IMR-90 (cell line): ENCODE data around the gene PIGA. TPM values are rescaled to one million over a fixed set of nuclear protein-coding genes. Genes with fewer than 3 reads are reported as not detected.

Experiments
- ATAC-seq: fragments of 200-7000 bp; cut with Tn5 transposase; 2 replicates; pipeline ENCODE4 v1.9.1; 2020; ENCODE audit warnings: low read depth, mild to moderate bottlenecking, moderate library complexity
- BruUV-seq: library from RNA; stranded (reverse); fragments of 400-500 nt; replicated peaks from 2 replicates; lab custom pipeline; 2021; lab: Mats Ljungman, UMichigan
- CTCF ChIA-PET: fragments of 300-600 bp; formaldehyde crosslinking; extraction: SDS; loops from one replicate; lab custom pipeline; 2021; ENCODE audit warnings: antibody characterized with exemption; lab: Yijun Ruan, JAX
- POLR2A ChIA-PET: fragments of 300-600 bp; sonication (Branson Sonifier 250); formaldehyde crosslinking; loops from one replicate; lab custom pipeline; 2022; ENCODE audit warnings: antibody characterized with exemption; ENCODE audit not compliant: unreplicated experiment; lab: Charles Lee
- DNase-seq: peaks from one replicate; pipeline ENCODE4 v3.0.0; 2013
- H2AFZ ChIP-seq: replicated peaks from 2 replicates; pipeline ENCODE3; 2013; ENCODE audit warnings: low read length, mild to moderate bottlenecking; ENCODE audit not compliant: poor library complexity
- H2AK5ac ChIP-seq: 2 replicates; pipeline ENCODE4 v1.6.1; 2013; ENCODE audit warnings: low read depth, low read length, inconsistent platforms
- H2AK9ac ChIP-seq: replicated peaks from 2 replicates; pipeline ENCODE3; 2013; ENCODE audit warnings: mild to moderate bottlenecking, low read depth, low read length, moderate library complexity; ENCODE audit not compliant: poor library complexity
- H2BK120ac ChIP-seq: 2 replicates; pipeline ENCODE4 v1.6.1; 2013; ENCODE audit warnings: low read depth, low read length, inconsistent platforms
- H2BK15ac ChIP-seq: 3 replicates; pipeline ENCODE4 v1.6.1; 2013; ENCODE audit warnings: low read depth, low read length, inconsistent platforms
- H2BK20ac ChIP-seq: 2 replicates; pipeline ENCODE4 v1.6.1; 2013; ENCODE audit warnings: low read depth, mild to moderate bottlenecking, inconsistent platforms, low read length, moderate library complexity
- H2BK5ac ChIP-seq: 2 replicates; pipeline ENCODE4 v1.6.1; 2013; ENCODE audit warnings: mild to moderate bottlenecking, low read depth, low read length, inconsistent platforms; ENCODE audit not compliant: poor library complexity, severe bottlenecking
- H3K14ac ChIP-seq: replicated peaks from 2 replicates; pipeline ENCODE4 v1.6.1; 2013; ENCODE audit warnings: low read depth, low read length, inconsistent platforms
- H3K18ac ChIP-seq: 2 replicates; pipeline ENCODE4 v1.6.1; 2013; ENCODE audit warnings: low read depth, low read length, control low read depth
- H3K23ac ChIP-seq: 2 replicates; pipeline ENCODE4 v1.6.1; 2013; ENCODE audit warnings: low read depth, low read length, inconsistent platforms
- H3K27ac ChIP-seq: 2 replicates; pipeline ENCODE4 v1.5.1; 2013; ENCODE audit warnings: mild to moderate bottlenecking, control low read depth, low read length; ENCODE audit not compliant: insufficient read depth
- H3K27me3 ChIP-seq: 2 replicates; pipeline ENCODE4 v1.6.1; 2013; ENCODE audit warnings: low read length; ENCODE audit not compliant: control insufficient read depth, insufficient read depth
- H3K36me3 ChIP-seq: 2 replicates; pipeline ENCODE4 v1.6.1; 2013; ENCODE audit warnings: low read length, mixed read lengths; ENCODE audit not compliant: control insufficient read depth, insufficient read depth
- H3K4ac ChIP-seq: 2 replicates; pipeline ENCODE4 v1.6.1; 2013; ENCODE audit warnings: low read depth, low read length, inconsistent platforms
- H3K4me1 ChIP-seq: 2 replicates; pipeline ENCODE4 v1.6.1; 2013; ENCODE audit warnings: low read length, mixed read lengths; ENCODE audit not compliant: control insufficient read depth, insufficient read depth
- H3K4me2 ChIP-seq: 2 replicates; pipeline ENCODE4 v1.6.1; 2013; ENCODE audit warnings: low read depth, mild to moderate bottlenecking, control low read depth, low read length, moderate library complexity
- H3K4me3 ChIP-seq: 2 replicates; pipeline ENCODE4 v1.5.1; 2013; ENCODE audit warnings: low read depth, mild to moderate bottlenecking, control low read depth, low read length, moderate library complexity; ENCODE audit not compliant: insufficient read depth
- H3K56ac ChIP-seq: 2 replicates; pipeline ENCODE4 v1.6.1; 2013; ENCODE audit warnings: low read length, inconsistent platforms; ENCODE audit not compliant: insufficient read depth; ENCODE audit errors: extremely low read depth
- H3K79me1 ChIP-seq, 2 experiments: 2 replicates each; pipeline ENCODE4 v1.6.1; 2013; ENCODE audit warnings: low read length in 2 of 2, inconsistent platforms in 1 of 2, low read depth in 1 of 2
- H3K9ac ChIP-seq: 2 replicates; pipeline ENCODE4 v1.6.1; 2013; ENCODE audit warnings: low read depth, low read length, control low read depth
- H3K9me1 ChIP-seq: 2 replicates; pipeline ENCODE4 v1.6.1; 2013; ENCODE audit warnings: low read length, inconsistent platforms; ENCODE audit not compliant: insufficient read depth
- H3K9me3 ChIP-seq: 2 replicates; pipeline ENCODE4 v1.6.1; 2013; ENCODE audit warnings: low read length; ENCODE audit not compliant: control insufficient read depth, insufficient read depth
- H4K20me1 ChIP-seq: 2 replicates; pipeline ENCODE4 v1.6.1; 2013; ENCODE audit warnings: low read length, inconsistent platforms; ENCODE audit not compliant: insufficient read depth
- H4K5ac ChIP-seq: 2 replicates; pipeline ENCODE4 v1.6.1; 2013; ENCODE audit warnings: mild to moderate bottlenecking, low read depth, low read length, control low read depth
- H4K8ac ChIP-seq, 2 experiments: 2 replicates each; pipeline ENCODE4 v1.6.1; 2013; ENCODE audit warnings: low read depth in 2 of 2, low read length in 2 of 2, control low read depth in 1 of 2, inconsistent platforms in 1 of 2
- H4K91ac ChIP-seq: 2 replicates; pipeline ENCODE4 v1.6.1; 2013; ENCODE audit warnings: low read depth, low read length, inconsistent platforms; ENCODE audit not compliant: insufficient read depth
- BHLHE40 ChIP-seq: fragments of 150-350 bp; IDR thresholded peaks from 2 replicates; pipeline ENCODE4 v1.6.1; 2016; ENCODE audit warnings: mild to moderate bottlenecking, low read depth, low read length
- CTCF ChIP-seq: conservative IDR thresholded peaks from 2 replicates; pipeline ENCODE4 v1.5.1; 2012; ENCODE audit warnings: mild to moderate bottlenecking, low read depth, low read length, improper control_type of control experiment
- ELK1 ChIP-seq: fragments of 150-350 bp; IDR thresholded peaks from 2 replicates; pipeline ENCODE4 v1.6.1; 2016; ENCODE audit warnings: low read depth, mild to moderate bottlenecking, low read length, moderate library complexity, borderline replicate concordance
- FOS ChIP-seq: fragments of 150-350 bp; IDR thresholded peaks from 2 replicates; pipeline ENCODE4 v1.6.1; 2016; ENCODE audit warnings: low read depth, low read length
- MAFK ChIP-seq: IDR thresholded peaks from 2 replicates; pipeline ENCODE4 v1.6.1; 2012; ENCODE audit warnings: low read depth, low read length, improper control_type of control experiment
- MXI1 ChIP-seq: IDR thresholded peaks from 2 replicates; pipeline ENCODE4 v1.6.1; 2012; ENCODE audit warnings: low read depth, mild to moderate bottlenecking, low read length, moderate library complexity, borderline replicate concordance
- NFE2L2 ChIP-seq: fragments of 150-350 bp; IDR thresholded peaks from 2 replicates; pipeline ENCODE4 v1.6.1; 2016; ENCODE audit warnings: low read depth, mild to moderate bottlenecking, low read length
- POLR2A ChIP-seq: IDR thresholded peaks from 2 replicates; pipeline ENCODE4 v1.6.1; 2012; ENCODE audit warnings: mild to moderate bottlenecking, low read depth, low read length
- RAD21 ChIP-seq: IDR thresholded peaks from 2 replicates; pipeline ENCODE4 v1.6.1; 2012; ENCODE audit warnings: low read length, improper control_type of control experiment
- RCOR1 ChIP-seq: IDR thresholded peaks from 2 replicates; pipeline ENCODE4 v1.6.1; 2012; ENCODE audit warnings: mild to moderate bottlenecking, low read length, improper control_type of control experiment; ENCODE audit not compliant: insufficient replicate concordance
- RFX5 ChIP-seq: IDR thresholded peaks from 2 replicates; pipeline ENCODE4 v1.8.0; 2012; ENCODE audit warnings: low read depth, mild to moderate bottlenecking, low read length, moderate library complexity
- WGBS, 2 experiments: methylation state at CpG; one replicate each; pipeline versions ENCODE4 v1.1.5 to v1.1.7; 2013; ENCODE audit warnings: missing lambda C conversion rate in 2 of 2; ENCODE audit not compliant: insufficient read length in 1 of 2; ENCODE audit errors: extremely low coverage in 2 of 2; 5-methylcytosine and 5-hydroxymethylcytosine counted together
- dilution Hi-C: fragments of 300-500 bp; cut with HindIII; formaldehyde crosslinking; loops from one replicate; pipeline ENCODE4 v1.14.3; 2018; ENCODE audit warnings: low sequenced_read_pairs; ENCODE audit not compliant: unreplicated experiment
- in situ Hi-C: fragments of 300-500 bp; cut with MboI; formaldehyde crosslinking; loops from 3 replicates; pipeline ENCODE4 v1.14.3; 2019; ENCODE audit warnings: low sequenced_read_pairs, inconsistent platforms, mixed read lengths
- intact Hi-C: fragments of 100-400 bp; cut with micrococcal nuclease; formaldehyde crosslinking; loops from 2 replicates; pipeline ENCODE4 v1.10.0; 2022
- polyA plus RNA-seq, 3 experiments: library from polyadenylated mRNA; depleted of rRNA; stranded (reverse); fragments of >200 nt; gene quantifications; 2 replicates each; pipeline ENCODE4 v1.2.3, GENCODE V29; 2012; ENCODE audit warnings: low replicate concordance in 1 of 3
- total RNA-seq: library from RNA; depleted of rRNA; stranded (reverse); fragments of >200 nt; gene quantifications from 2 replicates; pipeline ENCODE4 v1.2.3, GENCODE V29; 2012

The PIGA gene
- total and polyA plus RNA-seq, 2 of the 4 experiments (the other 2 are of a cell fraction): 3.4 to 9.1 TPM

GRCh38 chrX:15373976-15374375 is 38.7 kb upstream of the PIGA start:
- no peak overlapping the region for H3K14ac ChIP-seq
- intact Hi-C loops: no loop called here
- WGBS, 2 experiments: no CpG with 5 or more reads among the region's 3 CpGs
- no peak overlapping the region for H2AFZ ChIP-seq
- no peak overlapping the region for H3K4ac ChIP-seq
- H3K79me1 ChIP-seq: no peaks in the 10 kb centered on the region
- H3K4me1 ChIP-seq: peaks cover 1% of the 10 kb centered on the region; the same call in 1 of the 2 replicates
- no TSS peak for BruUV-seq
- H3K36me3 ChIP-seq: no peaks in the 10 kb centered on the region
- H3K23ac ChIP-seq: no peak overlapping the region
- no peak overlapping the region for H4K91ac ChIP-seq
- H2BK120ac ChIP-seq: no peak overlapping the region
- H3K9me1 ChIP-seq: no peaks in the 10 kb centered on the region
- in situ Hi-C loops: no loop called here
- no peak overlapping the region; the same call in 1 of the 2 replicates for H4K5ac ChIP-seq
- dilution Hi-C loops: no loop called here
- no peak overlapping the region for H4K8ac ChIP-seq
- ChIA-PET POLR2A (no interaction called here), CTCF (interaction anchor here (1.0 to 1.3 kb wide), 2 partner anchors 10 to 25 kb away, joined by 3 read pairs; no protein-coding TSS in a partner anchor)
- H3K9ac ChIP-seq: no peak overlapping the region
- no peak overlapping the region for H3K4me2 ChIP-seq
- peak overlapping the region; percentile 50; the same call in 1 of the 2 replicates for H3K27ac ChIP-seq
- H2BK15ac ChIP-seq: no peak overlapping the region
- TF ChIP-seq MAFK: no peak
- no peak for TF ChIP-seq RFX5
- no peak for TF ChIP-seq ELK1
- TF ChIP-seq RAD21: no peak
- TF ChIP-seq RCOR1: no peak
- no peak for TF ChIP-seq NFE2L2
- TF ChIP-seq POLR2A: no peak
- TF ChIP-seq MXI1: no peak
- TF ChIP-seq FOS: no peak
- no peak for TF ChIP-seq BHLHE40
- no peak for TF ChIP-seq CTCF
- no peak overlapping the region for H3K4me3 ChIP-seq
- H2BK5ac ChIP-seq: no peak overlapping the region
- H3K18ac ChIP-seq: no peak overlapping the region; the same call in 1 of the 2 replicates
- DNase-seq (peak; percentile 38), ATAC-seq (peak; percentile 24; the same call in 1 of the 2 replicates)
- no peak overlapping the region for H2AK9ac ChIP-seq
- H2BK20ac ChIP-seq: no peak overlapping the region
- H4K20me1 ChIP-seq: no peaks in the 10 kb centered on the region
- 0 out of 2 replicates have a peak, but pooled peaks cover 2% of the 10 kb centered on the region for H3K9me3 ChIP-seq
- H3K56ac ChIP-seq: no peak overlapping the region
- no peak overlapping the region for H2AK5ac ChIP-seq
- peaks cover 2% of the 10 kb centered on the region; the same call in 1 of the 2 replicates for H3K27me3 ChIP-seq
